ENCODE data around the gene LDLRAD2. TPM values are rescaled to one million over a fixed set of nuclear protein-coding genes. Genes with fewer than 3 reads are reported as not detected.

LDLRAD2 gene
- total and polyA plus RNA-seq, 9 of the 15 experiments (the other 6 are each of a cell fraction or from before 2014, with no cell fraction given): 0.45 to 0.48 TPM; not detected in 7

- H3K79me2 ChIP-seq (ENCODE audit: control insufficient read depth, insufficient read depth, low read length): no peaks in the 10 kb centered on the region
- H2AFZ ChIP-seq (ENCODE audit: low read depth, low read length): no peak overlapping the region
- no peak for FAIRE-seq
- no peak overlapping the region for H3K4me2 ChIP-seq (ENCODE audit: insufficient read depth, low read length)
- no TSS peak for BruUV-seq (replicated peaks)
- H3K4me3 ChIP-seq: no peak overlapping the region
- no peak for ATAC-seq
- peak overlapping the region in 1 of 2 experiments; percentile 4; a peak in 1 of 4 replicates for H3K9ac ChIP-seq (ENCODE audit: insufficient read depth in 1 of 2, low read depth in 2 of 2, low read length in 2 of 2)
- intact Hi-C loops (cut with micrococcal nuclease) (no loop called here), in situ Hi-C loops (cut with MboI) (no loop called here)
- DNase-seq (ENCODE audit: extremely low read depth in 1 of 4, low spot score in 3 of 4): no peak
- no peak overlapping the region for H3K27ac ChIP-seq (ENCODE audit: extremely low read depth, low read depth, low read length)
- peaks cover 1% of the 10 kb centered on the region for H3K9me1 ChIP-seq (ENCODE audit: control insufficient read depth, insufficient read depth, low read length)
- no peaks in the 10 kb centered on the region for H4K20me1 ChIP-seq (replicated peaks; ENCODE audit: control insufficient read depth, insufficient read depth, low read length)
- no peaks in the 10 kb centered on the region for H3K9me3 ChIP-seq (replicated peaks; ENCODE audit: control insufficient read depth, insufficient read depth, low read depth, low read length)
- no peaks in the 10 kb centered on the region for H3K27me3 ChIP-seq (ENCODE audit: control insufficient read depth in 2 of 2, insufficient read depth in 2 of 2, low read length in 2 of 2)
- TF ChIP-seq, protein P1, sequence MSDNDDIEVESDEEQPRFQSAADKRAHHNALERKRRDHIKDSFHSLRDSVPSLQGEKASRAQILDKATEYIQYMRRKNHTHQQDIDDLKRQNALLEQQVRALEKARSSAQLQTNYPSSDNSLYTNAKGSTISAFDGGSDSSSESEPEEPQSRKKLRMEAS (CRISPR knock-in tag; IDR thresholded peaks at IDR 0.05): no peak
- TF ChIP-seq PPARD (CRISPR knock-in tag; IDR thresholded peaks at IDR 0.05): no peak
- TF ChIP-seq ZFP36 (IDR thresholded peaks at IDR 0.05; ENCODE audit: low read depth, low read length, partially characterized antibody): peak; percentile 56
- TF ChIP-seq LARP7 (IDR thresholded peaks at IDR 0.05): no peak
- TF ChIP-seq RAD21 (CRISPR knock-in tag; conservative IDR thresholded peaks at IDR 0.05 in 1 of 2, IDR thresholded peaks at IDR 0.05 in 1 of 2): no peak
- TF ChIP-seq HDAC6 (IDR thresholded peaks at IDR 0.05; ENCODE audit: low read depth, low read length): no peak
- TF ChIP-seq RBM25 (IDR thresholded peaks at IDR 0.05; ENCODE audit: low read depth, low read length, severe bottlenecking): peak; percentile 65
- no peak for TF ChIP-seq CAMTA2 (CRISPR knock-in tag; conservative IDR thresholded peaks at IDR 0.05)
- no peak for TF ChIP-seq MEF2D (tag; conservative IDR thresholded peaks at IDR 0.05; ENCODE audit: low read depth)
- peak; percentile 15 for TF ChIP-seq TBP (optimal IDR thresholded peaks at IDR 0.05; ENCODE audit: low read depth, low read length)
- TF ChIP-seq, protein P2, sequence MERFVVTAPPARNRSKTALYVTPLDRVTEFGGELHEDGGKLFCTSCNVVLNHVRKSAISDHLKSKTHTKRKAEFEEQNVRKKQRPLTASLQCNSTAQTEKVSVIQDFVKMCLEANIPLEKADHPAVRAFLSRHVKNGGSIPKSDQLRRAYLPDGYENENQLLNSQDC (CRISPR knock-in tag; IDR thresholded peaks at IDR 0.05): no peak
- ChIA-PET CTCF (ENCODE audit: low intra/inter-chr PET ratio) (no interaction called here), POLR2A (interaction anchor here (0.6 kb wide), 2 partner anchors 8 to 929 kb away, joined by 3 read pairs; no protein-coding TSS in a partner anchor)
- peaks cover 6 to 48% of the 10 kb centered on the region in 2 experiments; a peak in 4 of 5 replicates for H3K4me1 ChIP-seq (replicated peaks in 1 of 2; ENCODE audit: control insufficient read depth in 2 of 2, insufficient read depth in 2 of 2, low read length in 2 of 2)
- H3K36me3 ChIP-seq (ENCODE audit: control insufficient read depth, insufficient read depth, low read length): peaks cover 84% of the 10 kb centered on the region; the same call in 2 of the 3 replicates
- WGBS (ENCODE audit: insufficient coverage, low coverage, missing lambda C conversion rate): 94% methylated on average over 5 of the region's 5 CpGs
Observed at GRCh38 chr1:21827141-21827679, 15.1 kb downstream of the LDLRAD2 start.

Data from K562 (cell line).